Uterus (tissue), 4 donors: Measurements from ENCODE around the gene JADE2. TPM values are rescaled to one million over a fixed set of nuclear protein-coding genes. Genes with fewer than 3 reads are reported as not detected.

ENCODE experiments used
- DNase-seq, 2 donors: peaks; one replicate each; pipeline ENCODE4 v3.0.0-alpha.2; 2019 to 2020
- H3K27ac ChIP-seq, 2 donors: fragments of 200-600 bp; sonication (generic); 1 replicate in 1 of 2; 2 replicates in 1 of 2; pipeline ENCODE4 v1.5.1; 2016 to 2018
- H3K27me3 ChIP-seq, 2 donors: fragments of 200-600 bp; sonication (generic); one replicate each; pipeline ENCODE4 v1.5.1; 2018 to 2019; ENCODE audit warnings: control low read depth in 1 of 2
- H3K36me3 ChIP-seq, 2 donors: fragments of 200-600 bp; sonication (generic); one replicate each; pipeline ENCODE4 v1.5.1; 2019; ENCODE audit warnings: control low read depth in 1 of 2
- H3K4me1 ChIP-seq, 2 donors: fragments of 200-600 bp; sonication (generic); one replicate each; pipeline ENCODE4 v1.5.1; 2018 to 2019; ENCODE audit warnings: control low read depth in 1 of 2
- H3K4me3 ChIP-seq, 2 donors: fragments of 200-600 bp; sonication (generic); 1 replicate in 1 of 2; 2 replicates in 1 of 2; pipeline ENCODE4 v1.5.1; 2018 to 2019; ENCODE audit warnings: mild to moderate bottlenecking in 1 of 2
- H3K9me3 ChIP-seq, 2 donors: fragments of 200-600 bp; sonication (generic); one replicate each; pipeline ENCODE4 v1.5.1; 2019; ENCODE audit warnings: control low read depth in 1 of 2
- POLR2A ChIP-seq, 2 donors: fragments of 450-650 bp; IDR thresholded peaks; one replicate each; pipeline ENCODE4 v1.6.1; 2016; ENCODE audit warnings: antibody characterized with exemption in 2 of 2, mild to moderate bottlenecking in 1 of 2, moderate library complexity in 1 of 2
- intact Hi-C: fragments of 100-400 bp; cut with DNase I; formaldehyde crosslinking; loops from one replicate; pipeline ENCODE4 v1.15.1; 2023; ENCODE audit warnings: low total_unique reads
- total RNA-seq, 4 donors: library from RNA; depleted of rRNA in 3 of 4; stranded (reverse); fragments of >200 nt in 3 of 4; gene quantifications; one replicate each; pipeline versions ENCODE4 v1.1.0 to v1.2.4, GENCODE V29; 2014 to 2023
- TF ChIP-seq, protein P1 (sequence below), 4 experiments: fragments of 200-600 bp in 2 of 4; fragments of 450-650 bp in 2 of 4; sonication (generic) in 2 of 4; IDR thresholded peaks; one replicate each; pipeline ENCODE4 v1.5.1; 2016 to 2019; ENCODE audit warnings: antibody characterized with exemption in 4 of 4, mild to moderate bottlenecking in 2 of 4, moderate library complexity in 1 of 4
- donor health status: DM: yes; HTN: yes; CAD: no.

The JADE2 gene
- total RNA-seq, 4 donors from 2014 or later = 15.8 to 95.8 (median 16.7) TPM

DNA sequence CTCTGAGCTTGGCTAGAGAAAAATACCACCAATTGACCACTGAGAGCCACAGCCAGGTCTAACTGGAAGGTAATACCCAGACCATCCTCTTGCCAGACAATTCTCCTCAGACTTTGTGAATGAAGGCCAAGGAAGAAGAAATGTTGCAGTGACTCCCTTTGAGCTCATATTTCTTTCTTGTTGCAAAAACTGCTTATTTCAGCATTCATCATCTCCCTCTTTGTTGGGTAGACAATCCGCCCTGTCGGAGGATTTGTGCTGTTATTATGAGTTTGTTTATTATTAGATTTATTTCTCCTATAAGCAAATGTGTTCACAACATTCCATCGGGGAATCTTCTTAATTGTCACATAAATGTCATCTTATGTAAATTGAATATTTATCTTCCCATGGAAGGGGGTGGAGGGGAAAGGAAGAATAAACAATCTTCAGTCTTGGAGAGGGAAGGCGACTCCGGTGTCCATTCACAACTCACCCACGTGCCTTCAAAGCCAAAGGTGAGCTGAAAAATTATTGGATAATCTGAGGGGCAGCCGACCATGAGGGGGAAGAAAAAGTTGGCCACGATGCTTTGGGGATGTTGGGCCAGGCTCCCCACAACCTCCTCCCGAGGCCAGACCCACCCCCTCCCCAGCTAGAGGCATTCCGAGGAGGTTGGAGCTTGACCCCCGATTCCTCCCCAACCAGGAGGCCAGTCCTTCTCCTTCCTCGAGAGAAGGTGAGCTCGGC lies 1.8 kb upstream of the JADE2 start:
- Histone ChIP-seq H3K27ac (peak overlapping the region; percentile 93 to 97), H3K9me3 (no peaks in the 10 kb centered on the region), H3K4me3 (peak overlapping the region; percentile 62 to 80), H3K4me1 (no peaks in the 10 kb centered on the region), H3K27me3 (no peaks in the 10 kb centered on the region), H3K36me3 (no peaks in the 10 kb centered on the region)
- no peak for DNase-seq
- intact Hi-C loops = loop anchor here (2.0 to 5.0 kb wide), 2 partner anchors 57 to 151 kb away; partner anchors contain the start of gene UBE2B
- no peak for TF ChIP-seq POLR2A (IDR thresholded peaks at IDR 0.05)
- TF ChIP-seq, protein P1, sequence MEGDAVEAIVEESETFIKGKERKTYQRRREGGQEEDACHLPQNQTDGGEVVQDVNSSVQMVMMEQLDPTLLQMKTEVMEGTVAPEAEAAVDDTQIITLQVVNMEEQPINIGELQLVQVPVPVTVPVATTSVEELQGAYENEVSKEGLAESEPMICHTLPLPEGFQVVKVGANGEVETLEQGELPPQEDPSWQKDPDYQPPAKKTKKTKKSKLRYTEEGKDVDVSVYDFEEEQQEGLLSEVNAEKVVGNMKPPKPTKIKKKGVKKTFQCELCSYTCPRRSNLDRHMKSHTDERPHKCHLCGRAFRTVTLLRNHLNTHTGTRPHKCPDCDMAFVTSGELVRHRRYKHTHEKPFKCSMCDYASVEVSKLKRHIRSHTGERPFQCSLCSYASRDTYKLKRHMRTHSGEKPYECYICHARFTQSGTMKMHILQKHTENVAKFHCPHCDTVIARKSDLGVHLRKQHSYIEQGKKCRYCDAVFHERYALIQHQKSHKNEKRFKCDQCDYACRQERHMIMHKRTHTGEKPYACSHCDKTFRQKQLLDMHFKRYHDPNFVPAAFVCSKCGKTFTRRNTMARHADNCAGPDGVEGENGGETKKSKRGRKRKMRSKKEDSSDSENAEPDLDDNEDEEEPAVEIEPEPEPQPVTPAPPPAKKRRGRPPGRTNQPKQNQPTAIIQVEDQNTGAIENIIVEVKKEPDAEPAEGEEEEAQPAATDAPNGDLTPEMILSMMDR (IDR thresholded peaks at IDR 0.05) = peak in 1 of 4 experiments; percentile 9

DNA sequence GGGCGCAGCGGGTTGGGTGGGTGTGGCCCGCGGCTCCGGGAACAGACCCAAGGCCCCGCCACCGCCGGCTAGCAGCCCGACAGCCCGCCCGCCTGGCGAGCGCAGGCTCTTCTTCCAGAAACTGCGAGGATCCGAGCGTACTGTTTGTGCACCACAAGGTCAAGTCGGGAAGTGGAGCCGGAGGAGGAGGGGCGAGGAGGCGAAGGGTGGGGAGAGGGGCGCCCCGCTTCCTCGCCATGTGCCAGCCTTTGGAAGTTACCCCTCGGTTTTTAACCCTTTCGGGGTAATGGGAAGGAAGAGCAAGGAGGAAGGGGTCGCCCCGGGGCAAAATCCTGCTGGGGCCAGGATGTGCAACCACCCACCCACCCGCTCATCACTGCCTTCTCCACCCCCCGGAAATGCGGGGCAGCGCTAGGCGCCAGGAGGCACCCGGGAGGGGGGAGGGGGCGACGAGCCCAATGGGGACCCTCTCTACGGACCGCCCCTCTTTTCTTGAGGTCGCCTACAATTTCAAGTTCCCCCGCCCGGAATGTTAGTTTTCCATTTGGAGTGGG lies 1.1 kb upstream of the JADE2 start:
- H3K9me3 ChIP-seq = no peaks in the 10 kb centered on the region
- peaks cover 0 to 4% of the 10 kb centered on the region in 2 donors for H3K4me1 ChIP-seq
- peak overlapping the region; percentile 93 to 97 for H3K27ac ChIP-seq
- no peaks in the 10 kb centered on the region for H3K27me3 ChIP-seq
- H3K4me3 ChIP-seq = peak overlapping the region; percentile 62 to 80
- H3K36me3 ChIP-seq = no peaks in the 10 kb centered on the region
- intact Hi-C loops = loop anchor here (2.0 to 5.0 kb wide), 2 partner anchors 58 to 152 kb away; partner anchors contain the start of gene UBE2B
- DNase-seq = peak; percentile 85 to 88
- peak; percentile 73 to 74 for TF ChIP-seq POLR2A (IDR thresholded peaks at IDR 0.05)
- TF ChIP-seq, protein P1 (IDR thresholded peaks at IDR 0.05) = peak in 1 of 4 experiments; percentile 24

DNA sequence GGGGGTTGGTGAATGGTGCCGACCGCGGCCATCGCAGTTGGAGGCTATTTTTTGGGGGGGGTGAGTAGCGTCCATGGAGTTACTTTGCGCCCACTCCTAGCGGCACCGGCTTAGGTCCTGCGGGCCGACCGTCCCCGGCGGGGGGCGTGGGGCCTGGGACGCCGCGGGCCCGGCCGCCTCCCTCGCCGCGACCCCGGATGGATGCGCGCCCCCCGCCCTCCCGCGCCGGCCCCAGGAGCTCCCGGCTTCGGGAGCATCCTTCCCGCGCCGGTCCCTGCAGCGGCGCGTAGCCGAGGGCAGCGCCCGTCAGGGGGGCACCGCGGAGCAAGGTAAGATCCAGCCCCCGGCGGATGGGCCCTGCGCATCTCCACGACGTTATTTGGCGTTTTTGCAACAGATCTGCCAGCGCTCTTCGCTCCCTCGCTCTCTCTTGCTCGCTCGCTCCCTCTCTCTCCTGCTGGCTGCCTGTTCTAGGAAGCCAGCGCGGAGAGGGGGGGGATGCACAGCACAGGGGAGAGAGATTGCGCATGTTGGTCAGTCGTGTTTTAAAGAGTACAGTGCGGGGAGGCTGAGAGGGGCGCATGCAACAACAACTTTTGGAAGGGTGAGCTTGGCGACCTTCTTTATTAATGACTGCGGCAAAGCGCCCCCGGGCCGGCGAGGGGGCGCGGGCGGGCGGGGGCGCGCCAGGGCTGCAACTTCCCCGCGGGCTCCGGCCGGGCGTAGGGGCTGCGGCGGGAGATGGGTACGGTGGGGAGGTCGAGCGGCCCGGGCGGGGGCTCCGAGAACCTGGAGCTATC lies 413 bp downstream of the JADE2 start:
- Histone ChIP-seq H3K4me3 (peak overlapping the region; percentile 62 to 80), H3K27me3 (no peaks in the 10 kb centered on the region), H3K36me3 (no peaks in the 10 kb centered on the region), H3K27ac (peak overlapping the region; percentile 93 to 97), H3K9me3 (no peaks in the 10 kb centered on the region), H3K4me1 (peaks cover 0 to 4% of the 10 kb centered on the region in 2 donors)
- peak; percentile 79 to 83 for DNase-seq
- intact Hi-C loops = loop anchor here (2.0 to 5.0 kb wide), 2 partner anchors 59 to 114 kb away; partner anchors contain the start of gene CDKN2AIPNL
- TF ChIP-seq, protein P1 (IDR thresholded peaks at IDR 0.05) = no peak
- peak in 1 of 2 donors; percentile 54 for TF ChIP-seq POLR2A (IDR thresholded peaks at IDR 0.05)

DNA sequence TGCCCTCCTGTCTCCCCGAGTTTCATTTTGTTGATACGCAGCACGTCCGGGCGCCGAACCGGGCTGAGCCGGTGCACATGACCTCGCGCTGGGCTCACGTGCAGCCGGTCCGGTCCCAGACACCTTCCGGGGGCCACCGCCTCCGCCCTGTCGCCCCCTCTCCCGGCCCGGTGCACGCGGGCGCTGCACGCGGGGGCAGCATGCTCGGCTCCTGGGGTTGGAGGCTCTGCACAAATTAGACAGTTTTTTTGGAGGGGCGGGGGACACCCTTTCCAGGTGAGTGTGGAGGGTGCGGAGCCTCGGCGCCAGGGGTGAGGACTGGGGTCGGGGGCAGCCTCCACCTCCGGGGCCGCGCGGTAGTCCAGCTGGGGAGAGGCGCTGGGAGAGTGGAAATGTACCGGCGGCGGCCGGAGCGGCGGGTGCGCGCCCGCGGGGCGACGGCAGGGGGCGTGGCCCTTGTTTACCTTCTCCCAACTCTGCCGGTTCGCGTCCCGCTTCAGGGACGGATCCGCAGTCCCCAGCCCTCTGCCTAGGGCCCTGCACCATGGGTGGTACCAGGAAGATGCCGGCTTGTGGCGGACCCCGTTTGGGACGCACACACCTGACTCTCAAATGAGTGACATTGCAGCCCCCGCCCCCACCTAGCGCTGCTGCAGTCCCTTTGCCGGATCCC lies 1.1 kb downstream of the JADE2 start:
- no peak for TF ChIP-seq POLR2A (IDR thresholded peaks at IDR 0.05)
- TF ChIP-seq, protein P1 (IDR thresholded peaks at IDR 0.05) = peak; percentile 27 to 52 (median 46)
- Histone ChIP-seq H3K4me1 (peaks cover 0 to 4% of the 10 kb centered on the region in 2 donors), H3K36me3 (no peaks in the 10 kb centered on the region), H3K9me3 (no peaks in the 10 kb centered on the region), H3K27ac (peak overlapping the region; percentile 93 to 97), H3K27me3 (no peaks in the 10 kb centered on the region), H3K4me3 (peak overlapping the region; percentile 62 to 80)
- intact Hi-C loops = loop anchor here (5.0 kb wide), 1 partner anchor 114 kb away; the partner anchor contains the start of gene CDKN2AIPNL
- peak; percentile 78 to 82 for DNase-seq
